ENCODE data around the gene PLA2G2D.

DNA sequence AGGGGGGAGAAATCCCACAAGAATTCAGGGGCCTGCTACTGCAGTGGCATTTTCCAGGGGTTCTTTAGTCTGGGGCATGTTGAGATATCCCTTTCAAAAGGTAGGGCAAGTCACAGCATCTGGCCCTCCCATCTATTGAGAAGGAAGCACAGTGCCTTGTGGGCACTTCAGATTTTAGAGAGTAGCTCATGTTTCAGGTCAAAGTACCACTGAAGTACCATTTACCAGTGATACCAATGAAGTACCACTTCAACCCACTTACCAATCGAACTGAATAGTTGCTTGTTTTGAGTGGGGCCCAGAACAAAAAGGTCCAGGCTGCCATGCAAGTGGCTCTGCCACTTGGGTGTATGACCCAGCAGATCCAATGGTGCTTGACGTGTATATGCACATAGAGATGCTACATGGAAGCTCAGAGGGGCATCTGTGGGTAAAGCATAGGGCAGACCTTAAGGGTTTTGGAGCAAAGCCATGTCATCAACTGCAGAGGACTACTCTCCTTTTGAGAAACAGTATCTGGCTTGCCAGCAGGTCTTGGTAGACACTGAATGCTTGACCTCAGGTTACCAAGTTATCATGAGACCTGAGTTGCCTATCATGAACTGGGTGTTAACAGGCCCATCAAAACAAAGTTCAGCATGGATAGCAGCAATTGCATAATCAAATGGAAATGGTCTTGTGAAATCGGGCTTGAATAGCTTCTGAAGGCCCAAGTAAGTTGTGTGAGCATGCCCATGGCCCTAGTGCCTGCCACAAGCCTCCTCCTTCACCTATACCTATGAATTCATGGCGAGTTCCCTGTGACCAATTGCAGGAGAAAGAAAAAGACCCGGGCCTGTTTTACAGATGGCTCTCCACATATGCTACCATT lies 23.5 kb downstream of the PLA2G2D start:
- TF ChIP-seq, protein P1, sequence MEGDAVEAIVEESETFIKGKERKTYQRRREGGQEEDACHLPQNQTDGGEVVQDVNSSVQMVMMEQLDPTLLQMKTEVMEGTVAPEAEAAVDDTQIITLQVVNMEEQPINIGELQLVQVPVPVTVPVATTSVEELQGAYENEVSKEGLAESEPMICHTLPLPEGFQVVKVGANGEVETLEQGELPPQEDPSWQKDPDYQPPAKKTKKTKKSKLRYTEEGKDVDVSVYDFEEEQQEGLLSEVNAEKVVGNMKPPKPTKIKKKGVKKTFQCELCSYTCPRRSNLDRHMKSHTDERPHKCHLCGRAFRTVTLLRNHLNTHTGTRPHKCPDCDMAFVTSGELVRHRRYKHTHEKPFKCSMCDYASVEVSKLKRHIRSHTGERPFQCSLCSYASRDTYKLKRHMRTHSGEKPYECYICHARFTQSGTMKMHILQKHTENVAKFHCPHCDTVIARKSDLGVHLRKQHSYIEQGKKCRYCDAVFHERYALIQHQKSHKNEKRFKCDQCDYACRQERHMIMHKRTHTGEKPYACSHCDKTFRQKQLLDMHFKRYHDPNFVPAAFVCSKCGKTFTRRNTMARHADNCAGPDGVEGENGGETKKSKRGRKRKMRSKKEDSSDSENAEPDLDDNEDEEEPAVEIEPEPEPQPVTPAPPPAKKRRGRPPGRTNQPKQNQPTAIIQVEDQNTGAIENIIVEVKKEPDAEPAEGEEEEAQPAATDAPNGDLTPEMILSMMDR (conservative IDR thresholded peaks at IDR 0.05; ENCODE audit: low read depth in 2 of 2) = no peak
- TF ChIP-seq POLR2AphosphoS5 (IDR thresholded peaks at IDR 0.05; ENCODE audit: low read depth) = no peak
- no peak for TF ChIP-seq EZH2 (IDR thresholded peaks at IDR 0.05; ENCODE audit: low read depth, unreplicated experiment)
- TF ChIP-seq EZH2phosphoT487 (IDR thresholded peaks at IDR 0.05; ENCODE audit: unreplicated experiment) = no peak
- TF ChIP-seq, protein P2, sequence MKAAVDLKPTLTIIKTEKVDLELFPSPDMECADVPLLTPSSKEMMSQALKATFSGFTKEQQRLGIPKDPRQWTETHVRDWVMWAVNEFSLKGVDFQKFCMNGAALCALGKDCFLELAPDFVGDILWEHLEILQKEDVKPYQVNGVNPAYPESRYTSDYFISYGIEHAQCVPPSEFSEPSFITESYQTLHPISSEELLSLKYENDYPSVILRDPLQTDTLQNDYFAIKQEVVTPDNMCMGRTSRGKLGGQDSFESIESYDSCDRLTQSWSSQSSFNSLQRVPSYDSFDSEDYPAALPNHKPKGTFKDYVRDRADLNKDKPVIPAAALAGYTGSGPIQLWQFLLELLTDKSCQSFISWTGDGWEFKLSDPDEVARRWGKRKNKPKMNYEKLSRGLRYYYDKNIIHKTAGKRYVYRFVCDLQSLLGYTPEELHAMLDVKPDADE (IDR thresholded peaks at IDR 0.05) = no peak
- TF ChIP-seq, protein P3, sequence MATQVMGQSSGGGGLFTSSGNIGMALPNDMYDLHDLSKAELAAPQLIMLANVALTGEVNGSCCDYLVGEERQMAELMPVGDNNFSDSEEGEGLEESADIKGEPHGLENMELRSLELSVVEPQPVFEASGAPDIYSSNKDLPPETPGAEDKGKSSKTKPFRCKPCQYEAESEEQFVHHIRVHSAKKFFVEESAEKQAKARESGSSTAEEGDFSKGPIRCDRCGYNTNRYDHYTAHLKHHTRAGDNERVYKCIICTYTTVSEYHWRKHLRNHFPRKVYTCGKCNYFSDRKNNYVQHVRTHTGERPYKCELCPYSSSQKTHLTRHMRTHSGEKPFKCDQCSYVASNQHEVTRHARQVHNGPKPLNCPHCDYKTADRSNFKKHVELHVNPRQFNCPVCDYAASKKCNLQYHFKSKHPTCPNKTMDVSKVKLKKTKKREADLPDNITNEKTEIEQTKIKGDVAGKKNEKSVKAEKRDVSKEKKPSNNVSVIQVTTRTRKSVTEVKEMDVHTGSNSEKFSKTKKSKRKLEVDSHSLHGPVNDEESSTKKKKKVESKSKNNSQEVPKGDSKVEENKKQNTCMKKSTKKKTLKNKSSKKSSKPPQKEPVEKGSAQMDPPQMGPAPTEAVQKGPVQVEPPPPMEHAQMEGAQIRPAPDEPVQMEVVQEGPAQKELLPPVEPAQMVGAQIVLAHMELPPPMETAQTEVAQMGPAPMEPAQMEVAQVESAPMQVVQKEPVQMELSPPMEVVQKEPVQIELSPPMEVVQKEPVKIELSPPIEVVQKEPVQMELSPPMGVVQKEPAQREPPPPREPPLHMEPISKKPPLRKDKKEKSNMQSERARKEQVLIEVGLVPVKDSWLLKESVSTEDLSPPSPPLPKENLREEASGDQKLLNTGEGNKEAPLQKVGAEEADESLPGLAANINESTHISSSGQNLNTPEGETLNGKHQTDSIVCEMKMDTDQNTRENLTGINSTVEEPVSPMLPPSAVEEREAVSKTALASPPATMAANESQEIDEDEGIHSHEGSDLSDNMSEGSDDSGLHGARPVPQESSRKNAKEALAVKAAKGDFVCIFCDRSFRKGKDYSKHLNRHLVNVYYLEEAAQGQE (IDR thresholded peaks at IDR 0.05; ENCODE audit: unreplicated experiment) = no peak
- no peak for TF ChIP-seq NANOG (IDR thresholded peaks at IDR 0.05; ENCODE audit: borderline replicate concordance)
- no peak for TF ChIP-seq STAT1 (IDR thresholded peaks at IDR 0.05; ENCODE audit: unreplicated experiment)
- TF ChIP-seq ZNF331 (CRISPR knock-in tag; IDR thresholded peaks at IDR 0.05; ENCODE audit: low read depth) = no peak

Measured in GM23338 (cell line).